ENCODE results near the gene ITGB2.

The ITGB2 gene

DNA sequence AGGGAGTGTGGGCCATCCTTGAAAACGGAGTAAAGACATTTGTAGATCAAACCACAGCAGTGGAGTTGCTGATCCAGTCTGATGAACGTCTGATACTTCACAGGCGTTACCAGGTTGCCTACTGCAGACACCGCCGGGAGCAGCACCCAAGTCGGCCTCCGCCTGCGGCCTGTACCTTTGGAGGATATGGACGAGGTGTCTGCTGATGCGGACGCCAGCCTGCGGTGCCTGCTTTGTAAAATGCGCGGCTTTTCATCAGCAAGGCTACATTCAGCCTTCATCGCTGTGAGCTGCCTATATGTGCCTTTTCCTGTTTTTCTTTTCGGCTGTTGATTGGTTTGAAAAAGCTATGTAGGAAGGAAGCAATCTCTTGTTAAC is 35.1 kb upstream of the ITGB2 start:
- no peak for DNase-seq (ENCODE audit: low read depth in 1 of 2, low spot score in 1 of 2)

GRCh38 chr21:44955141-44955797 is 34.6 kb upstream of the ITGB2 start:
- no peak for DNase-seq (ENCODE audit: low read depth in 1 of 2, low spot score in 1 of 2)

DNA sequence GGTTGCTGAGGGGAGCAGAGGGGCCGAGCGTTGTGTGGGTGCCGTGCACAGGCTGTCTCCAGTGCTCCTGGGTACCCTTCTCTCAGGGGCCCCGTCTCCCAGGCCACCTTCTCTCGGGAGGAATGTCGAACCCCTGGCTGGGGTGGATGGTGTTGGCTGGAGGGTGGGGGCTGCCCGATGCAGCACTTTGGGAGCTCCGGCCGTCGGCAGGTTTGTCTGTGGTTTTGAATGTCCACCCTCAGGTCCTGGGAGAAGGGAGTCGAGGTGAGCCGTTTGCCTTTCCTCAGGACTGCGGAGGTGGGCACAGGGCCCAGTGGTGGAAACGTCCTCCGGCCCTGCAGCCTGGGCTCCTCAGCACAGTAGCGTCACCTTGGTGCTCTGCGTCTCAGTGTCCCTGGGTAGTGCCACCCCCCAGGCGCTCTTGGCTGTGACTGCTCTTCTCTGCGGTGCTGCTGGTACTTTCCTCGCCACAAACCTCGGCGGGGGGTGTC is 33.6 kb upstream of the ITGB2 start:
- DNase-seq (ENCODE audit: low read depth in 1 of 2, low spot score in 1 of 2), result no peak

GRCh38 chr21:44953628-44954021 is 32.9 kb upstream of the ITGB2 start:
- DNase-seq (ENCODE audit: low read depth in 1 of 2, low spot score in 1 of 2), result no peak

- DNase-seq (ENCODE audit: low read depth in 1 of 2, low spot score in 1 of 2), result no peak
Measured at GRCh38 chr21:44952929-44953627, 32.4 kb upstream of the ITGB2 start.

DNA sequence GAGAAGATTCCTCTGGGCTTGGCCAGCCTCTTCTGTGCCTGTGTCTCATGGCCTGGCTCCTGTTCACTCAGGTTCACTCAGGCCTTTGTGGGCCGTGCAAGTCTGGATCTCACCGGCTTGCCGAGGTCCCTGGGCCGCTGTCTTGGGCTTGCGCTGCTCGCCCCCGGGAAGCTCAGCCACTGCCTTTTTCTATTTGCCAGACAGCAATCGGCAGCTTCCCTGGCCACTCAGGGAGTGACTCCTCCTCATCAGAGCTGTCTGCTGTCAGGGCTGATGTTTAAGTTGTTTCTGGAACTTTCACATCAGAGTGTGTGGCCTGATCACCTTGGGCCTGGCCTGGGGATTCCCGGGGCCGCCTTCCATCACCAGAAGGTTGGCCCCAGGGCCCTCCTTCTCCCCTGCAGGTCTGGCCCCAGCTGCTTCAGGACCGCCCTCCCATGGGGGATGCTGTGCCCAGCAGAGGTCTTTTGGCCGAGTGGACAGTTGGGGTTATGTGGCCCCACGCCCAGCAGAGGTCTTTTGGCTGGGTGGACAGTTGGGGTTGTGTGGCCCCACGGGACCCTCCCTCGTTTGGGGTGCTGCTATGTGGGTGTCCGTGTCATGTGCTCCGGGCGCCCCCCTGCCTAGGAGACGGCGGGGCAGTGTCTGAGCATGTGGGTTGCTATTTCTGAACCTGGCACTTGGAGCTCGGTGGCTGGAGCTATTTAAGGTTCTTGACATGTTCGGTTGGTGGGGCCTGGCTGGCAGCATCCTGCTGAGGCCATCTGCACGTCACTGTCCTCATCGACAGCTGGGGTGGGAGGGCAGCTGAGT is 31.6 kb upstream of the ITGB2 start:
- no peak for DNase-seq (ENCODE audit: low read depth in 1 of 2, low spot score in 1 of 2)

GRCh38 chr21:44951186-44951915 is 30.7 kb upstream of the ITGB2 start:
- DNase-seq (ENCODE audit: low read depth in 1 of 2, low spot score in 1 of 2), result no peak

- DNase-seq (ENCODE audit: low read depth in 1 of 2, low spot score in 1 of 2), result no peak
Measured at GRCh38 chr21:44950351-44950750, 29.7 kb upstream of the ITGB2 start.

GRCh38 chr21:44949779-44950198 is 29.1 kb upstream of the ITGB2 start:
- peak; percentile 65 to 69 for DNase-seq (ENCODE audit: low read depth in 1 of 2, low spot score in 1 of 2)

DNA sequence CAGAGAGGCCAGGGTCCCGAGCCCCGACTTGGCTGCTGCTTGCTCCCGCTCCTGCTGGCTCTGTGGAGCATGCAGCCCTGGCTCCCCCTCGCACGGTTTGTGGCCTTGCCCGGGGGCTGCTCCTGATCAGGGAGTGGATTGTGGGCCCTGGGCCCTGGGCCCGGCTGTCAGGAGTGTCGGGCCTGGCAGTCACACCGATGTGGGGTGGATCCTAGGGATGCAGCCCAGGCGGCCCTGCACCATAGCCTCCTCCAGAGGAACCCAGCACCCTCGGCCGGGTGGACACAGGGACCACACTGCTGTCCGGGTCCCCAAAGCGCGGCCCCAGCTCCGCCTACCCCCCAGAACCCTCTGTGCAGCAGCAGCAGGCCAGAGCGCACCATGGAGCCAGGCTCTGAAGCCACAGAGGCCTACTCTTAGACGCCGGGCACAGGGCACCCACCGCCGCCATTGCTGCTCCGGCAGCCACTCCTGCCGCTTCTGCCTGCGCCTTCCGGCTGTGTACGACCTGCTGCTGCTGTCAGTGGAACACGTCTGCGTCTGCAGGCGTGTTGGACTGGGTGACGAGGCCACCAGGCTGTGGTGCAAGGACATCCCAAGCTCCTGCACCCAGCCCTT is 28.6 kb upstream of the ITGB2 start:
- no peak for DNase-seq (ENCODE audit: low read depth in 1 of 2, low spot score in 1 of 2)

DNA sequence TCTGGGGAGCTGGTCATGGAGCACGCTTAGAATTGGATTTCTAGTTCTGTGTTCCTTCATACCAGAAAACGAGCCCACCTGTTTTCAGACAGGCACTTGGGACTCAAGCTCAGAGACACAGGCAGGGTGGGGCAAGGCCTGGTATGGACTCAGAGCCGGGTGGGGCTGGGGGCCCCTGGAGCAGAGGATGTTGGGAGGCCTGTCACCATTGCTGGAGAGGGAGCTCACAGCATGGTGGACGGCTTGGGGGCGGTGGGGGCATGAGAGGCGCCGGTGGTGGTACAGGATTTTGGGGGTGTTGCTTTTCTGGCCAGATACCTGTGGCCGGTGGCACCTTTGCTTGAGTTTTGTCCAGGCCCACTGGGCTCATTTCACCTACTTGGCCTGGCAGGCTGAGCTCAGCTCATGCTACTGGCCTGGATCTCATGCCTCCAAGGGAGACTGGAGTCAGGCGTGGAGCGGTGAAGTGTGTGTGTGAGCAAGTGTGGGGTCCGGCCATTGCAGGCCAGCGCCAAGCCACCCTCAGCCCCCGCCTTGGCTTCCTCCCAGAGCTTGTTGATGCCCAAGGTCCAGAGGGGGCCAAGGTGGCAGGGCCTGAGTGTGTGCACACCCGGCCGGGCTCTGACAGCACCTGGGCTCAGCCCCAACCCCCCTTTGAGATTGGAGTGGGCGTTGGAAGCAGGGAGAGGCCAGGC is 27.9 kb upstream of the ITGB2 start:
- DNase-seq (ENCODE audit: low read depth in 1 of 2, low spot score in 1 of 2), result no peak

- DNase-seq (ENCODE audit: low read depth in 1 of 2, low spot score in 1 of 2), result no peak
Measured at GRCh38 chr21:44947930-44948331, 27.2 kb upstream of the ITGB2 start.

DNA sequence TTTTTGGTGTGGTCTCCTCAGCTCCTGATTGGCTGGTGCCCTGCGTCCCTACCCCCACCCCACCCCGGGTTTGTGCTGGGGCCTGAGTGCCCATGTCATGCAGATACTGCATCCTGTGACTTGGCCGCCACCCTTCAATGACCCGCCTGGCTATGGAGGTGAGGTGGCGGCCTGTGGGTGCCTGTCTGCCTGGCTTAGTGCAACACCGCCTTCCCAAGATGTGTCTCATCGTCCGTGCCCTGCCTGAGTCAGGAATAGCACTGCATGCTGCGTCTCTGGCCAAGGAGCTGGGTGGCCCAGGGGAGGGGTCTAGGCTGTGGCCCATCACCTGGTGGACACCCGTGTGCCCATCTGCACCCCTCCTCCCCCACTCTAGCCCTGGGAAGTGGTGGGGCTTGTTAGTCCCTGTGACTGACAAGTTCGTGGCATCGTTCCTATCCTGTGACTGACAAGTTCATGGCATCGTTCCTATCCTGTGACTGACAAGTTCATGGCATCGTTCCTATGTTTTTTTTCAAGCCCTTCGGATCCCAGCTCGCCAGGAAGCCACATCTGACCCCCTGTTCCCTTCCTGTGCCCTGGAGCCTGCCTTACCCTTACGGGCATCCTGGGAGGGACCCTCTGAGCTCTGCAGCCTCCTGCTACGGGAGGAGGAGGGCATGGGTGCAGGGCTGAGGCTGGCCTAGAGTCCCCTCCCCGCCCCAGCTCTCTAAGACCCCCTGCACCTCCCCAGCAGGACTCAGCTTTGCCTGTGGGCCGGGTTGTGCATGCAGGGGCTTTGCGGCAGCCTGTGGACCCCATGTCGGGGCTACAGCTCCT is 26.6 kb upstream of the ITGB2 start:
- no peak for DNase-seq (ENCODE audit: low read depth in 1 of 2, low spot score in 1 of 2)

- no peak for DNase-seq (ENCODE audit: low read depth in 1 of 2, low spot score in 1 of 2)
Measured at GRCh38 chr21:44946254-44947041, 25.7 kb upstream of the ITGB2 start.

GRCh38 chr21:44944596-44944995 is 23.9 kb upstream of the ITGB2 start:
- DNase-seq (ENCODE audit: low read depth in 1 of 2, low spot score in 1 of 2), result no peak

- no peak for DNase-seq (ENCODE audit: low read depth in 1 of 2, low spot score in 1 of 2)
Measured at GRCh38 chr21:44943686-44944550, 23.2 kb upstream of the ITGB2 start.

GRCh38 chr21:44943005-44943685 is 22.4 kb upstream of the ITGB2 start:
- DNase-seq (ENCODE audit: low read depth in 1 of 2, low spot score in 1 of 2), result no peak

All from stimulated activated CD4-positive, alpha-beta T cell treated with anti-CD3 and anti-CD28 coated beads, Interleukin-15, amount 100 ng/mL, for 1 hour (primary cell).